Fibroblast of skin of back (primary cell): ENCODE measurements around the gene GOLT1A.
A peak's percentile ranks its signal among the peaks of the same experiment; 100 is the strongest.

ENCODE experiments used
- DNase-seq: peaks from one replicate; pipeline ENCODE4 v3.0.0-alpha.2; 2013

Gene GOLT1A

GRCh38 chr1:204190212-204191211 is 23.3 kb downstream of the GOLT1A start:
- peak; percentile 21 for DNase-seq

GRCh38 chr1:204188959-204189639 is 24.7 kb downstream of the GOLT1A start:
- no peak for DNase-seq

DNA sequence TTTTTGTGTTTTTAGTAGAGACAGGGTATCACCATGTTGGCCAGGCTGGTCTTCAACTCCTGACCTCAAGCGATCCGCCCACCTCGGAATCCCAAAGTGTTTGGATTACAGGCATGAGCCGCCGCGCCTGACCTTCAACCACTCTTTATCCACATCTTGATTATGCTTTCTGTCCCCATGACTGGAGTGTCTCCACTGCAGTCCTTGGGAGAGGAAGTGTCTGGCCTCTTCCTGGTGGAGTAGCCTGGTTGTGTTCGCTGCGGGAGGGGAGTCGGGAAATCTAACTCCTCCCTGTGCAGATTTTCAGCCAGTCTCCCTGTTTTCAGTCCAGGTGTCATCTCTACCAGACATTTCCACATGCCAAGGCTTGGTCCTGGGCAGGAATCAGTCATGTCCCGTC is 27.2 kb downstream of the GOLT1A start:
- no peak for DNase-seq

GRCh38 chr1:204181116-204181515 is 32.7 kb downstream of the GOLT1A start:
- no peak for DNase-seq

DNA sequence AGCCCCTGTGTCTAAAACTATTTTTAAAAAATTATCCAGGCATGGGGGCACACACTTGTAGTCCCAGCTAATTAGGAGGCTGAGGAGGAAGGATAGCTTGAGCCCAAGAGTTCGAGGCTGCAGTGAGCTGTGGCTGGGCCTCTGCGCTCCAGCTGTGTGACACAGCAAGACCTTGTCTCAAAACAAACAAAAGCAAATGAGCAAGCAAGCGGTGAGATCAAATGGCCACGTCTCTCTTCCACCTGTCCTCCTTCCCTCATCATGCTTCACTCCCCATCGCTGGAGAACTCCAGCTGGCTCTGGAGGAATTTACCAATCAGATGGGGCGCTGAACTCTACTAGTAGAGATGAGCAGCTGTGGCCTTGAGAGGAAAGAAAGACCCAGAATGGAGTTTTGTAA is 33.7 kb downstream of the GOLT1A start:
- DNase-seq = no peak

DNA sequence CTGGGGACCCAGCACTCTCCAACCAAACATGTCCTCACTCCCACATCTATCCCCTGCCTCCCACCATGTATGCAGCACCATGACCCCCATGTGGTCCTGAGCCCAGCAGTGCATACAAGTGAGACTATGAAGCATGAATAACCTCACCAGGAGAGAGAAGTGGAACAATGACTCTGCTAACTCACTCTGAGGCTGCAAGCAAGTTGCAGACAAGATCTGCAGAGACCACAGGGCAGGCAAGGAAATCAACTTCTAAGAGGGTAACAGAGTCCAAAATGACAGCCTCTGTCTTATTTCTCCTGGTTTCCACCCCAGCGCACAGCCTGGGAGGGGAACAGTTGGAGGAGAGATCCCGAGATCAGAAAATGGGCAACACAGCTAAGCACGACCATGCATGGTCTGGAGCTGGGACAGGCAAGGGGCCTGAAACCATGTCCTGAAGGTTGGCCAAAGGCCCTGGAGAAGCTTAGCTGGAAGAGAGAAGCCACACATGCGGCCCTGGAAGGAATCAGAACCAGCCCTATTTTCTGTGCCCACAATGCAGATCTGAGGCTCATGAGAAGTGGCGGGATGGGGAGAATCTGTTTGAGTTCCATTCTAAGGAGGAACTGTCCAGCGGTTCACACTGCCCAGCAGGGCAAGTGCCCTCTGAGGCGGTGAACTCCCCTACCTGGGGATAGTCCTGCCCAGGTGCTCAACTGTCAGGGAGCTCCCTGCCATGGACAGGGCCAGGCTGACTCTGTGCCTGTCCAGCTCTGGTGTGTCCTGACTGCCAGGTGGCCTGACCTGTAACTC is 35.1 kb downstream of the GOLT1A start:
- no peak for DNase-seq

- DNase-seq = no peak
Measured at GRCh38 chr1:204177133-204177532, 36.7 kb downstream of the GOLT1A start.

GRCh38 chr1:204176049-204176448 is 37.7 kb downstream of the GOLT1A start:
- no peak for DNase-seq

DNA sequence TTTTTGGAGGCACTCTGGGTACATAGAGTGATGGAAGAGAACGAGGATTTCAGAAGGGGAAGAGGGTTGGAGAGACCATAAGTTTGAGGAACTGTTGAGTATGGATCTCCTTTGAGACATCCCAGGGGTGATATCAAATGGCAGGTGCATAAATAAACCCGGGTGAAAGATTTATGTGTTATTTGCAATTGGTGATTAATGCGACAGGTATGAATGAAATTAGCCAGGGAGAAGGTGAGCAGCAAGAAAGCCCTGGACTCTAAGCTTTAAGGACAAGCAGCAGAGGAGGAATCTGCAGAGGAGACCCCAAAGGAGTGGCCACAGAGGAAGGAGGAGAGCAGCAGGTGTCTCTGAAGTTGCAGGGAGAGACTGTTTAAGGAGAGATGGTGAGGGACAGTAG is 38.8 kb downstream of the GOLT1A start:
- DNase-seq = no peak

DNA sequence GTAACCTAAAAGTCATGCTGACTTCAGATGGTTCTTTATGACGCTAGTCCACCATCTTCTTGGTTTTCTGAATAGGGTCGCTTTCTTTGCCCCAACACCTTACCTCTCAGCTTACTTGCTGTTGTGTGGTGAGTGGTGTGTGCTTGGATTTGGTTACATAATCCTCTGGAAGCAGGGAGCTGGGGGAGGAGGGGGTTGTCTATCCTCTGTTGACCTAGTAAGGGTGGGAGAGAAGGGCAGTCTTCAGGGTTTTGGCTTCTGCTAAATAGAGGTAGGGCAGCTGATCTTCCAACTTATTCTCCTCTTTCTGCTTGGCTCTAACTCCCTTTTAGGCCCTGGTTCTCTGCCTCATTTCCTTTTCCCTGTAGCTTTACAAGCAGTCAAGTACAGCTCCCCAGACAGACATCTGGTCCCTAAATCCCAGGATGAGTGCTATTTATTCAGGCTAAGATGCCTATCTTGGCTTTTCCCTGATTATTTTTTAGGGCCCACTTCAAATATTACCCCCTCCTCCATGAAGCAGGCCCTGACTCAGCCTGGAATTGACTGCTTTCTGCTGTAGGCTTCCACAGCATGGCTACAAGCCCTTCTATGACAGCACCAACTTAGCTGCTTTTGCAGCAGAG is 41.3 kb downstream of the GOLT1A start:
- DNase-seq = no peak

DNA sequence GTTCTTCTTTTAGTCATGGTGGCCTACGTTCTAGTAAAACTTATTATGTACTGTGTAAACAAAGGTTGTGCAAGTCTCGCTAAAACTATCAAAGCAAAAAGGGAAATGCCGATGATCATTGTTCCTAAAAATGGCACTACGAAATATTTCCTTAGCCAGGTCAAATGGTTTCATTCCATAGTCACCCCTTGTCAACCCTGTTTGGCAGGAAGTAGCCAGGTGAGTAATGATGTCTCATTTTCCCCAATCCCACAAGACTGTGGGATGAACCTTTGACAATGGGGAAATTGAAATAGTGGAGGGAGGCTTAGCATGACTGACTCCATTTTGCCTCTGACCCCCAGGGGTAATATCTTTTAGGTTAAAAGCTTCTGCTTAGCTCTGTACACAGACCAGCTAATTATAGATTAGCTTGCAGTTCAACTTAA is 42.0 kb downstream of the GOLT1A start:
- peak; percentile 72 for DNase-seq

DNA sequence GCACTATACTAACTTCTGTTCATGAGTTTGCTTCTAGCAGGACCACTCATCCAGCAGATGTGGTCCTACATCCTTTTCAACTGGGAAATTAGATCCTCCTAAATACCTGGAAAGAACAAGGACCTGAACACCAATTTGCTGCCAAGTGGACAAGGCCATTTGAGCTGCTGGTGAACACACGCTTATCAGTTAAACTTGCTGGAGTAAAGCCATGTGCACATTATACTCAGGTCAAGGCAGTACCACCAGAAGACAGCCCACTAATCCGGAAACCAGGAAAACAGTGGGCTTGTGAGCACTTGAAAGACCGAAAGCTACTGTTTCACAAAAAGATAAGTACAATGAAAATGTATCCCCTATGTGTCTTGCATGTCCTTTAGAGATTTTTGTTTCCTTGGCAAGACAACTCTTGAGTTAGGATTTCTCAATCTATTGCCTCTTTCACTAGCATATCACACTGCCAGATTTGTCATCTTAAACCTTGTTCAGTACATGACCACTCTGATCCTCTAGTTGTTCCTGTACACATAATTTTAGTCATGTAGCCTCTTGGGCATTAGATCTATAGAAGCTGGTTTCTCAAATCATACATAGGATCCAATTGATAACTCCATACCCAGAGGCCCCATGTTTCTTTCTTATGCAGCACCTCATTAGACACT is 43.2 kb downstream of the GOLT1A start:
- DNase-seq = no peak

- DNase-seq = no peak
Measured at GRCh38 chr1:204169858-204170257, 43.9 kb downstream of the GOLT1A start.

DNA sequence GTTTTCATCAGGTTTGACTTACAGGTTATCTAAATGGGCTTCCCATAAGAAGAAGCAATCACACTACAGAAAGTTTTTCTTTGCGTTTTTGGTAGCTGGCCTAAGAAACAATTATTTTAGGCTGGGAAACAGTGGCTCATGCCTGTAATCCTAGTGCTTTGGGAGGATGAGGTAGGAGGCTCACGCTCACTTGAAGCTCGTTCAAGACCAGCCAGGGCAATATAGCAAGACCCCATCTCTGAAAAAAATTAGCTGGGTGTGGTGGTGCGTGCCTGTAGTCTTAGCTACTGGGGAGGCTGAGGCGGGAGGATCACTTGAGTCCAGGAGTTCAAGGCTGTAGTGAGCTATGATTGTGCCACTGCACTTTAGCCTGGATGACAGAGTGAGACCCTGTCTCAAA is 46.1 kb downstream of the GOLT1A start:
- no peak for DNase-seq

DNA sequence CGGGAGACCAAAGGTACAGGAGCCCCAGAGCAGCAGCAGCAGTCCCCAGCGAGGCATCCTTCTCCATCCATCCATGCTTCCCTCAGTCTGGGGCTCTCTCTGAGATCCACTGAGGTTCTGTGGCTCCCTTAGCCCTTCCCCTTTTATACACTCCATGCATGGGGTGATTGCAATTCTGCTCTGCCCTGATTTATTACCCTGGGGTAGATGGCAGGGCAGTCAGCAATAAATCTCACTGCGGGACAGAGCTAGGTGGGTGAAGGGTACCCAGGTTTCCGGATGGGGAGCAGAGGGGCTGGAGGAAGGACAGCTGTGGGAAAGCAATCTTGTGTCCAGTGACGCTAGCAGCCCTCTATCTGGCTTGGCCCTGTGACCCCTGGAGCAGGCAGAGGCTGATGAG is 47.6 kb downstream of the GOLT1A start, which contains the start of gene REN:
TSS of gene REN (minus strand) at position 119 of the 400 bp plus-strand sequence. CDS start at position 75, 44 bp downstream.
- DNase-seq = no peak

- DNase-seq = peak; percentile 62
Measured at GRCh38 chr1:204162494-204163074, 51.2 kb downstream of the GOLT1A start.

DNA sequence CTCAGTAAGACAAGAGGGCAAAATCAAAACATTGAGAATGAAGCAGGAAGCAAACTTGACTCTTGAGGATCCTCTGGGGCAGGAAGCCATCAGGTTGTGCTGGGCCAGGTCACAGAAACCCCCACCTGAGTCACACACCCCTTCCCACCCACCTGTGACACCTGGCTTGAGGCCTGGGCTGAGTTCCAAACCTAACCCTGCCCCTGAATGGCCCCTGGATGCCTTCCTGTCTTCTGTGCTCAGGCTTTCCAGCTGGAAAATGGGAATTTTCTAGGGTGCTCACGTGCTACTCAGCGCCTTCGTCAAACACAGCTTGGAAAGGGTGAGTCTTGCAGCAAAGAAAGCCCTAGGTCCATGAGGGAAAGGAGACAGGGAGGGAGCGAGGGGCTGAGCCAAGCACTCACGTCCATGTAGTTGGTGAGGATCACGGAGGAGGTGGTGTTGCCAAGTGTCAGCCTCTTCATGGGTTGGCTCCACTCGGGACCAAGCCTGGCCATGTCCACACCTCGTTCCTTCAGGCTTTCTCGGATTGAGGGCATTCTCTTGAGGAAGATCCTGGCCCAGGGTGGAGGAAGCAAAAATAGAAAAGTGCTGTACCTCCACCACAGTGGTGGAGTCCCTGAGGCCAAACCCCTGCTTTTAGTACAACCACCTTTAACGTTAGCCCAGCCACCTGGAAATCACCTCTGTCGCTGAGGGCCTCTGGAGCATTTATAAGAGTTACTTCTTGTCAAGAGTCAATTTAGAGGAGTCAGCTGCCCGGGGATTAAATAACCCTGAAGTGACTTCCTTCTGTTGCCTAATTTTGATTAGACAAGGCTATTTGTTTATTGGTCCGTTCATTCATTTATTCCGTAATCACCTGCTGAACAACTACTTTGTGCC is 51.9 kb downstream of the GOLT1A start:
- no peak for DNase-seq

DNA sequence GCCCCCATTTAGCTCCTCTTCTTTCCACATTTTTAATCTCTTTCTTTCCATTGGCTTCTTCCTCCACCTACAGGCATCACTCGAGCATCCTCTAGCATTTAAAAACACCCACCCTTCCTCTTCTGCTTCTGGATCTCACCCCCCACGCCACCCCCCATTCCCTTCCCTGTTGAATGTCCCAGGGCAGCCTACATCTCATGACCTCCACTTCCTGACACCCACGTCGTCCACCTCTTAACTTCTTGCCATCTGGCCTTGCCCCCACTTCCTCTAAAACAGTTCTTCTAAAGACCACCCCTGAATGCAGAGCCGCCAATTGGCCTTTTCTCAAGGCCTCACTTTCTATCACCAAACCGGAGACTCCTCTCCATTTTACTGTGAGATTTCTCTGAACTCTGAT is 55.8 kb downstream of the GOLT1A start:
- no peak for DNase-seq

GRCh38 chr1:204155881-204156280 is 57.9 kb downstream of the GOLT1A start:
- DNase-seq = no peak

DNA sequence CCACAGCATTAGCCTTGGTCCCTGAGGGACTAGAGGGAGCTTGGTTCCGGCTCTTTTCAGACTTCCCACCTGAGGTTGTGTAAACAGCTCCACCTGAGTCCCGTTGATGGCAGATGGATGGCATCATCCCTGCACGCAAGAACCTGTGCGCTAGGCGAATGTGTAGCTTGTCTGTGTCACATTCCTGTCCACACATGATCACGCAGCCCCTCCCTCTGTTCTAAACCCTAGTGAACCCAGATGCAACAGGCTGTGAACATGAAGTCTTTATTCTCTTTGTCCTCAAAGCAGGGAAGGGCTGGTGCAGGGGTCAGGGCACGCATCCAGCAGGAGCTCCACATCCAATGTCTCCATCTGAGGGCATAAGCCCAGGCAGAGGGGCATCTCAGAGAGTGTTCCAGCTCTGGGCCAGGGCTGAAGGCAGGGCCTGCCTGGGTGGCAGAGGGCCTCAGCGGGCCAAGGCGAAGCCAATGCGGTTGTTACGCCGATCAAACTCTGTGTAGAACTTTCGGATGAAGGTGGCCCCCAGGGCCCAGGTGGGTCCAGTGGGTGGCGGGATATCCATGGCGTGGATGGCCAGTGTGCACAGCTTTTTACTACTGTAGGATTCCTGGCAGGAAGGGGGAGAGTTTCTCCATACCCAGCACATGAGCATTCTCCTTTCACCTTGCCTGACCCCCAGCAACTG is 59.1 kb downstream of the GOLT1A start:
- DNase-seq = no peak
